ENCODE measurements around the gene IFNAR2. TPM values are rescaled to one million over a fixed set of nuclear protein-coding genes. Genes with fewer than 3 reads are reported as not detected.

The IFNAR2 gene
- total RNA-seq, 1 experiment from 2014 or later = 12.3 TPM

- TF ChIP-seq ZNF274 (IDR thresholded peaks at IDR 0.05; ENCODE audit: low read depth, low read length) (no peak), POLR2AphosphoS5 (IDR thresholded peaks at IDR 0.05; ENCODE audit: low read depth, low read length) (no peak), ZFX (IDR thresholded peaks at IDR 0.05) (no peak), EZH2phosphoT487 (IDR thresholded peaks at IDR 0.05; ENCODE audit: borderline replicate concordance) (no peak), TCF7L2 (IDR thresholded peaks at IDR 0.05; ENCODE audit: borderline replicate concordance, extremely low read depth, insufficient read depth, insufficient read length) (no peak), SRF (IDR thresholded peaks at IDR 0.05; ENCODE audit: low read depth) (no peak)
Measured at GRCh38 chr21:33219300-33219699, 10.4 kb upstream of the IFNAR2 start (continued).

GRCh38 chr21:33219954-33220353 is 9.8 kb upstream of the IFNAR2 start:
- intact Hi-C loops (cut with micrococcal nuclease) = no loop called here
- ATAC-seq (no peak), DNase-seq (ENCODE audit: low read depth, low spot score) (no peak)
- Histone ChIP-seq H3K27me3 (ENCODE audit: insufficient read depth, low read length) (no peaks in the 10 kb centered on the region), H4K20me1 (ENCODE audit: insufficient read depth) (no peaks in the 10 kb centered on the region), H3K79me2 (ENCODE audit: insufficient read depth, low read length) (no peaks in the 10 kb centered on the region), H3K4me3 (replicated peaks in 1 of 2; ENCODE audit: low read depth in 1 of 2, low read length in 2 of 2) (no peak overlapping the region), H3K4me2 (ENCODE audit: low read length) (no peak overlapping the region), H3K9me3 (ENCODE audit: control insufficient read depth in 1 of 2, insufficient read depth in 1 of 2, low read depth in 1 of 2, low read length in 2 of 2) (no peaks in the 10 kb centered on the region), H3K36me3 (ENCODE audit: control insufficient read depth in 1 of 2, insufficient read depth in 2 of 2, low read length in 2 of 2) (no peaks in the 10 kb centered on the region), H3K27ac (ENCODE audit: low read depth, low read length) (no peak overlapping the region), H3K4me1 (ENCODE audit: control insufficient read depth in 1 of 2, insufficient read depth in 2 of 2, low read length in 2 of 2) (no peaks in the 10 kb centered on the region), H2AFZ (ENCODE audit: low read depth, low read length, poor library complexity, severe bottlenecking) (no peak overlapping the region), H3K9ac (ENCODE audit: low read length) (no peak overlapping the region), H3K9me2 (ENCODE audit: insufficient read depth) (no peaks in the 10 kb centered on the region)
- ChIA-PET RAD21 (ENCODE audit: low non-redundant PET in 1 of 2, low total read pairs in 2 of 2, uncharacterized antibody in 2 of 2, unreplicated experiment in 2 of 2) (no interaction called here), POLR2A (no interaction called here), CTCF (interaction anchor here (1.1 kb wide), 1 partner anchor 141 kb away, joined by 3 read pairs; no protein-coding TSS in a partner anchor)
- TF ChIP-seq SRF (IDR thresholded peaks at IDR 0.05; ENCODE audit: low read depth) = no peak
- no peak for TF ChIP-seq CBX3 (IDR thresholded peaks at IDR 0.05; ENCODE audit: low read depth)
- TF ChIP-seq MAX (IDR thresholded peaks at IDR 0.05) = no peak
- no peak for TF ChIP-seq SP1 (IDR thresholded peaks at IDR 0.05; ENCODE audit: low read depth)
- no peak for TF ChIP-seq CTCF (IDR thresholded peaks at IDR 0.05 in 2 of 3, conservative IDR thresholded peaks at IDR 0.05 in 1 of 3; ENCODE audit: borderline replicate concordance in 1 of 3, insufficient read depth in 1 of 3, low read depth in 2 of 3, low read length in 2 of 3)
- TF ChIP-seq ELF1 (IDR thresholded peaks at IDR 0.05; ENCODE audit: borderline replicate concordance, low read depth) = no peak
- TF ChIP-seq ATF3 (IDR thresholded peaks at IDR 0.05) = no peak
- no peak for TF ChIP-seq SIN3A (IDR thresholded peaks at IDR 0.05; ENCODE audit: low read depth)
- TF ChIP-seq, protein P1, sequence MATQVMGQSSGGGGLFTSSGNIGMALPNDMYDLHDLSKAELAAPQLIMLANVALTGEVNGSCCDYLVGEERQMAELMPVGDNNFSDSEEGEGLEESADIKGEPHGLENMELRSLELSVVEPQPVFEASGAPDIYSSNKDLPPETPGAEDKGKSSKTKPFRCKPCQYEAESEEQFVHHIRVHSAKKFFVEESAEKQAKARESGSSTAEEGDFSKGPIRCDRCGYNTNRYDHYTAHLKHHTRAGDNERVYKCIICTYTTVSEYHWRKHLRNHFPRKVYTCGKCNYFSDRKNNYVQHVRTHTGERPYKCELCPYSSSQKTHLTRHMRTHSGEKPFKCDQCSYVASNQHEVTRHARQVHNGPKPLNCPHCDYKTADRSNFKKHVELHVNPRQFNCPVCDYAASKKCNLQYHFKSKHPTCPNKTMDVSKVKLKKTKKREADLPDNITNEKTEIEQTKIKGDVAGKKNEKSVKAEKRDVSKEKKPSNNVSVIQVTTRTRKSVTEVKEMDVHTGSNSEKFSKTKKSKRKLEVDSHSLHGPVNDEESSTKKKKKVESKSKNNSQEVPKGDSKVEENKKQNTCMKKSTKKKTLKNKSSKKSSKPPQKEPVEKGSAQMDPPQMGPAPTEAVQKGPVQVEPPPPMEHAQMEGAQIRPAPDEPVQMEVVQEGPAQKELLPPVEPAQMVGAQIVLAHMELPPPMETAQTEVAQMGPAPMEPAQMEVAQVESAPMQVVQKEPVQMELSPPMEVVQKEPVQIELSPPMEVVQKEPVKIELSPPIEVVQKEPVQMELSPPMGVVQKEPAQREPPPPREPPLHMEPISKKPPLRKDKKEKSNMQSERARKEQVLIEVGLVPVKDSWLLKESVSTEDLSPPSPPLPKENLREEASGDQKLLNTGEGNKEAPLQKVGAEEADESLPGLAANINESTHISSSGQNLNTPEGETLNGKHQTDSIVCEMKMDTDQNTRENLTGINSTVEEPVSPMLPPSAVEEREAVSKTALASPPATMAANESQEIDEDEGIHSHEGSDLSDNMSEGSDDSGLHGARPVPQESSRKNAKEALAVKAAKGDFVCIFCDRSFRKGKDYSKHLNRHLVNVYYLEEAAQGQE (IDR thresholded peaks at IDR 0.05; ENCODE audit: low read depth) = no peak
- no peak for TF ChIP-seq EZH2phosphoT487 (IDR thresholded peaks at IDR 0.05; ENCODE audit: borderline replicate concordance)
- no peak for TF ChIP-seq ZFX (IDR thresholded peaks at IDR 0.05)
- no peak for TF ChIP-seq CEBPB (IDR thresholded peaks at IDR 0.05; ENCODE audit: low read depth)
- no peak for TF ChIP-seq RAD21 (IDR thresholded peaks at IDR 0.05; ENCODE audit: low read depth)
- no peak for TF ChIP-seq EGR1 (IDR thresholded peaks at IDR 0.05; ENCODE audit: low read depth)
- TF ChIP-seq ZNF274 (IDR thresholded peaks at IDR 0.05; ENCODE audit: low read depth, low read length) = no peak
- TF ChIP-seq POLR2A (IDR thresholded peaks at IDR 0.05; ENCODE audit: borderline replicate concordance, extremely low read depth, insufficient read depth, insufficient read length) = no peak
- BruUV-seq (replicated peaks) = no TSS peak
